Stimulated activated CD8-positive, alpha-beta memory T cell treated with anti-CD3 and anti-CD28 coated beads, Interleukin-12 subunit alpha, Interleukin-12 subunit beta, amount 100 ng/mL, for 4 hours (primary cell): ENCODE measurements around the gene RAI1.

ENCODE experiments used
- DNase-seq: peaks from one replicate; pipeline ENCODE4 v3.0.0-alpha.2; 2020; ENCODE audit warnings: low read depth

RAI1 gene

GRCh38 chr17:17816831-17817551, 135.7 kb downstream of the RAI1 start:
- DNase-seq = no peak

GRCh38 chr17:17817552-17817947, 136.3 kb downstream of the RAI1 start:
- DNase-seq = no peak

GRCh38 chr17:17818088-17818526, 136.8 kb downstream of the RAI1 start:
- no peak for DNase-seq

GRCh38 chr17:17819111-17819510, 137.9 kb downstream of the RAI1 start:
- DNase-seq = no peak

- DNase-seq = peak; percentile 25
Measured at GRCh38 chr17:17819561-17819995, 138.3 kb downstream of the RAI1 start.

GRCh38 chr17:17820046-17820445, 138.8 kb downstream of the RAI1 start:
- DNase-seq = no peak

GRCh38 chr17:17820463-17821158, 139.4 kb downstream of the RAI1 start:
- DNase-seq = no peak

GRCh38 chr17:17822189-17822588, 140.9 kb downstream of the RAI1 start:
- DNase-seq = no peak

- DNase-seq = no peak
Measured at GRCh38 chr17:17822616-17823015, 141.4 kb downstream of the RAI1 start.

GRCh38 chr17:17823433-17824118, 142.3 kb downstream of the RAI1 start:
- peak; percentile 61 for DNase-seq

GRCh38 chr17:17824119-17824782, 143.0 kb downstream of the RAI1 start:
- DNase-seq = no peak

- no peak for DNase-seq
Measured at GRCh38 chr17:17824783-17825614, 143.7 kb downstream of the RAI1 start.

GRCh38 chr17:17826342-17826713, 145.1 kb downstream of the RAI1 start:
- DNase-seq = no peak

- DNase-seq = no peak
Measured at GRCh38 chr17:17826942-17827785, 145.9 kb downstream of the RAI1 start.

- no peak for DNase-seq
Measured at GRCh38 chr17:17827826-17828621, 146.8 kb downstream of the RAI1 start.

- DNase-seq = no peak
Measured at GRCh38 chr17:17830269-17830567, 149.0 kb downstream of the RAI1 start.

- no peak for DNase-seq
Measured at GRCh38 chr17:17830740-17831207, 149.5 kb downstream of the RAI1 start.

GRCh38 chr17:17831208-17832031, 150.2 kb downstream of the RAI1 start:
- DNase-seq = no peak

- DNase-seq = no peak
Measured at GRCh38 chr17:17832032-17832363, 150.7 kb downstream of the RAI1 start.
